A549 treated with RU486 at 1 μM for 4 hours (cell line): ENCODE results near the gene CYP2A6. TPM values are rescaled to one million over a fixed set of nuclear protein-coding genes. Genes with fewer than 3 reads are reported as not detected.

Experiments used
- total RNA-seq: library from RNA; stranded (reverse); fragments of 200-300 nt; extraction: Qiagen RNA extraction; gene quantifications from 5 replicates; pipeline ENCODE4 v1.2.3, GENCODE V29; 2022; ENCODE audit warnings: low read depth

Gene CYP2A6
- total RNA-seq, result 0.26 TPM in 1 of 5 replicates, not detected in the others

GRCh38 chr19:40850277-40850676, at the start of gene CYP2A6:
CYP2A6 (minus strand) TSS chr19:40850447; CDS start chr19:40850426, 21 bp downstream.

GRCh38 chr19:40882062-40882461, 31.8 kb upstream of the CYP2A6 start, which contains the start of gene CYP2A7:
CYP2A7 (minus strand) TSS chr19:40882231; CDS start chr19:40882210, 21 bp downstream.

GRCh38 chr19:40798683-40799557, 51.3 kb downstream of the CYP2A6 start, which contains the start of gene EGLN2:
EGLN2 (plus strand) TSS chr19:40799191; CDS start chr19:40800573, 1,382 bp downstream.

Other genes with a start within 250 kb of the CYP2A6 start
- 42.6 to 67.2 TPM (median 46.7 TPM) in 5 replicates for gene LTBP4, start 249.1 kb downstream of the CYP2A6 start, total RNA-seq
- gene NUMBL, start 159.8 kb downstream of the CYP2A6 start, total RNA-seq, result 47.2 to 71.5 TPM (median 63.4 TPM) in 5 replicates
- gene COQ8B, start 133.6 kb downstream of the CYP2A6 start, total RNA-seq, result 55.7 to 69.6 TPM (median 67.0 TPM) in 5 replicates
- gene ITPKC, start 133.3 kb downstream of the CYP2A6 start, total RNA-seq, result 15.1 to 20.5 TPM (median 17.7 TPM) in 5 replicates
- 12.8 to 21.0 TPM (median 19.4 TPM) in 5 replicates for gene ACTMAP, start 100.0 kb downstream of the CYP2A6 start, total RNA-seq
- gene SNRPA, start 99.2 kb downstream of the CYP2A6 start, total RNA-seq, result 148 to 217 TPM (median 162 TPM) in 5 replicates
- 1.1 TPM in 1 of 5 replicates, not detected in the others for gene MIA, start 74.9 kb downstream of the CYP2A6 start, total RNA-seq
- gene RAB4B, start 72.2 kb downstream of the CYP2A6 start, total RNA-seq, result 11.0 to 21.4 TPM (median 18.5 TPM) in 5 replicates
- gene EGLN2, start 51.3 kb downstream of the CYP2A6 start, total RNA-seq, result 66.3 to 90.3 TPM (median 84.8 TPM) in 5 replicates
- not detected in 5 replicates for gene CYP2A7, start 31.8 kb upstream of the CYP2A6 start, total RNA-seq
- gene CYP2B6, start 140.8 kb upstream of the CYP2A6 start, total RNA-seq, result 0.11 TPM in 1 of 5 replicates, not detected in the others
- gene CYP2A13, start 238.0 kb upstream of the CYP2A6 start, total RNA-seq, result not detected in 5 replicates